ENCODE data around the gene EXOSC10.
"Not testable (repeated sequence)": the region's sequence is repeated elsewhere in the genome, so short reads cannot be mapped to it uniquely, and the experiment has no call there.

Gene EXOSC10

DNA sequence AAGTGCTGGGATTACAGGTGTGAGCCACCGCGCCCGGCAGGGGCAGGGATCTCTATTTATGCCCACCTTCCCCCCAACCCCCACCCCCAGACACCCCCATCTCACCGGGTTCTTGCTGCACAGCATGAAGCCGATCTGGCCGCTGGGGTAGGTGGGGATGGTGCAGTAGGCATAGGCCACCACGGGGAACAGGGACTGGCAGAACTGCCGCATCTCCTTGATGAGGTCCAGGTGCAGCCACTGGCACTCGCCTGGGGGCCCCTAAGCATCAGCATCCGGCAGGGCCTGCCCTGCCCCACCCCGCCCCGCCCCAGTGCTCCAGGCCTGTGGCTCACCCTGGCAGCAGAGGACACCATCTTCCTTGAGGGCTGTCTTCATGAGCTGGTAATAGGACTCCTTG, 44.0 kb downstream of the EXOSC10 start:
- no peak overlapping the region for H3K9ac ChIP-seq (ENCODE audit: low read length in 5 of 5)
- peaks cover 0 to 5% (median 0%) of the 10 kb centered on the region in 5 donors for H3K27me3 ChIP-seq (ENCODE audit: control insufficient read depth in 5 of 5, insufficient read depth in 4 of 5, low read length in 5 of 5)
- no peak overlapping the region for H3K4me3 ChIP-seq (ENCODE audit: low read depth in 1 of 5, low read length in 5 of 5)
- H3K27ac ChIP-seq (ENCODE audit: low read depth, low read length), result no peak overlapping the region
- no peaks in the 10 kb centered on the region for H3K9me3 ChIP-seq (ENCODE audit: control insufficient read depth in 5 of 5, low read length in 5 of 5)
- peaks cover 0 to 27% (median 16%) of the 10 kb centered on the region in 5 donors for H3K36me3 ChIP-seq (ENCODE audit: control insufficient read depth in 5 of 5, insufficient read depth in 5 of 5, low read length in 5 of 5)
- peaks cover under 1 to 27% (median 22%) of the 10 kb centered on the region in 5 donors for H3K4me1 ChIP-seq (ENCODE audit: control insufficient read depth in 5 of 5, insufficient read depth in 5 of 5, low read length in 5 of 5)

DNA sequence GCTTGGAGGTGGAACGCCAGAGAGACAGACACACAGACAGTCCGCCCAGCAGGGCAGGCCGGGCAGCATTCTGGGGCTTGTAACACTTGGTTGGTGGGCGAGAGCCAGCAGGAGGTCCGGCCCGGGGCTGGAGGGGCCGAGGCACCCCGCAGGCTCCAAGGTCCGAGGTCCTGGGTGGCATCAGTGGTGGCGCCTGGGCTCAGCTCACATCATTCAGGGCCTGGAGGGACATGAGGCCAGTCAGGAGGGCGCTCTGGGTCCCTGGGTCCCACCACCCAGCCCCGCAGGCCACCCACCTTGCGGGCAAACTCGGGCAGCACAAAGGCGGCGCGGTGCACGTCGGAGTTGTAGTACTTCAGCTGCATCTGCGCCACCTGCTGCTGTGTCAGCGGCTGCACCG, 45.0 kb downstream of the EXOSC10 start:
- Histone ChIP-seq H3K27ac (ENCODE audit: low read depth, low read length) (no peak overlapping the region), H3K9me3 (ENCODE audit: control insufficient read depth in 5 of 5, low read length in 5 of 5) (no peaks in the 10 kb centered on the region), H3K4me3 (ENCODE audit: low read depth in 1 of 5, low read length in 5 of 5) (no peak overlapping the region), H3K9ac (ENCODE audit: low read length in 5 of 5) (no peak overlapping the region), H3K36me3 (ENCODE audit: control insufficient read depth in 5 of 5, insufficient read depth in 5 of 5, low read length in 5 of 5) (peaks cover 0 to 27% (median 16%) of the 10 kb centered on the region in 5 donors), H3K27me3 (ENCODE audit: control insufficient read depth in 5 of 5, insufficient read depth in 4 of 5, low read length in 5 of 5) (peaks cover 0 to 5% (median 0%) of the 10 kb centered on the region in 5 donors), H3K4me1 (ENCODE audit: control insufficient read depth in 5 of 5, insufficient read depth in 5 of 5, low read length in 5 of 5) (peaks cover 0 to 23% (median 17%) of the 10 kb centered on the region in 5 donors)

DNA sequence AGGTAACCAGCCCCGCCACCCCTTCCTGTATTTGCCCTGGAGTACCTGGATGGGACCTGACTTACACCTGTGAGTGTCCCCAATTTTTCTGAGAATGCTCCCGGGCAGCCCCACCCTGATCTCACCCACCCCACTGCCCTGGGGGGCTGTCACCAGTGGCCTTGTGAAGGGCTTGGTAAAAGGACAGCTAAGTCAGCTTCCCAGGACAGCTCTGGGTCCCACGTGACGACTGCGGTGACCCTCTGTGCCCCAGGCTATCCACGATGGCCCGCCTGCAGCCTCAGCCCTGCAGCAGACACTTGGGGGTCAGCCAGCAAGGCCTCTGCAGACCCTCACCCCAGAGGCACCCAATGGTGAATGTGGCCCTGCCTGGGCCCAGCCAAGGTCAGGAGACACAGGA, 45.5 kb downstream of the EXOSC10 start:
- Histone ChIP-seq H3K36me3 (ENCODE audit: control insufficient read depth in 5 of 5, insufficient read depth in 5 of 5, low read length in 5 of 5) (peaks cover 0 to 27% (median 16%) of the 10 kb centered on the region in 5 donors), H3K4me1 (ENCODE audit: control insufficient read depth in 5 of 5, insufficient read depth in 5 of 5, low read length in 5 of 5) (peaks cover 0 to 19% (median 13%) of the 10 kb centered on the region in 5 donors), H3K9ac (ENCODE audit: low read length in 5 of 5) (no peak overlapping the region), H3K9me3 (ENCODE audit: control insufficient read depth in 5 of 5, low read length in 5 of 5) (no peaks in the 10 kb centered on the region), H3K4me3 (ENCODE audit: low read depth in 1 of 5, low read length in 5 of 5) (no peak overlapping the region), H3K27ac (ENCODE audit: low read depth, low read length) (no peak overlapping the region), H3K27me3 (ENCODE audit: control insufficient read depth in 5 of 5, insufficient read depth in 4 of 5, low read length in 5 of 5) (peaks cover 0 to 5% (median 0%) of the 10 kb centered on the region in 5 donors)

DNA sequence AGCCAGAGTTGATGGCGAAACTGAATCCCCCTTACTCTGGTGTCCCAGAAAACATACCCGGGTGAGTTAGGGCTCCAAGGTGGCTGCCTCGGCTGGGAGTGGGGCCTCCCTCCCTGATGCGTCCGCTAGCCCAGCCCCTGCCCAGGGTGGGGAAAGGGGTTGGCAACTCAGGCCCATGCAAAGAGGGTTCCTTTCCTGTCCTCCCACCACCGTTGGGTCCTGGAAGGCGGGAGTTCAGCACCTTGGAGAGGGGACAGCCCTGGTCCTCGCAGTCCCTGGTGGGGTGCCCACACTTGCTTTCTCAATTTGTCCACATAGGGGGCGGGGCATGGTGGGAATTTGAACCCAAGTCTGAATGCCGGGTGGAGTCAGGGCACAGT, 45.9 kb downstream of the EXOSC10 start:
- no peak overlapping the region for H3K27ac ChIP-seq (ENCODE audit: low read depth, low read length)
- no peak overlapping the region for H3K9ac ChIP-seq (ENCODE audit: low read length in 5 of 5)
- H3K4me1 ChIP-seq (ENCODE audit: control insufficient read depth in 5 of 5, insufficient read depth in 5 of 5, low read length in 5 of 5), result peaks cover 0 to 15% (median 8%) of the 10 kb centered on the region in 5 donors
- H3K9me3 ChIP-seq (ENCODE audit: control insufficient read depth in 5 of 5, low read length in 5 of 5), result no peaks in the 10 kb centered on the region
- peaks cover 0 to 5% (median 0%) of the 10 kb centered on the region in 5 donors for H3K27me3 ChIP-seq (ENCODE audit: control insufficient read depth in 5 of 5, insufficient read depth in 4 of 5, low read length in 5 of 5)
- H3K4me3 ChIP-seq (ENCODE audit: low read depth in 1 of 5, low read length in 5 of 5), result no peak overlapping the region
- H3K36me3 ChIP-seq (ENCODE audit: control insufficient read depth in 5 of 5, insufficient read depth in 5 of 5, low read length in 5 of 5), result peaks cover 0 to 27% (median 16%) of the 10 kb centered on the region in 5 donors

DNA sequence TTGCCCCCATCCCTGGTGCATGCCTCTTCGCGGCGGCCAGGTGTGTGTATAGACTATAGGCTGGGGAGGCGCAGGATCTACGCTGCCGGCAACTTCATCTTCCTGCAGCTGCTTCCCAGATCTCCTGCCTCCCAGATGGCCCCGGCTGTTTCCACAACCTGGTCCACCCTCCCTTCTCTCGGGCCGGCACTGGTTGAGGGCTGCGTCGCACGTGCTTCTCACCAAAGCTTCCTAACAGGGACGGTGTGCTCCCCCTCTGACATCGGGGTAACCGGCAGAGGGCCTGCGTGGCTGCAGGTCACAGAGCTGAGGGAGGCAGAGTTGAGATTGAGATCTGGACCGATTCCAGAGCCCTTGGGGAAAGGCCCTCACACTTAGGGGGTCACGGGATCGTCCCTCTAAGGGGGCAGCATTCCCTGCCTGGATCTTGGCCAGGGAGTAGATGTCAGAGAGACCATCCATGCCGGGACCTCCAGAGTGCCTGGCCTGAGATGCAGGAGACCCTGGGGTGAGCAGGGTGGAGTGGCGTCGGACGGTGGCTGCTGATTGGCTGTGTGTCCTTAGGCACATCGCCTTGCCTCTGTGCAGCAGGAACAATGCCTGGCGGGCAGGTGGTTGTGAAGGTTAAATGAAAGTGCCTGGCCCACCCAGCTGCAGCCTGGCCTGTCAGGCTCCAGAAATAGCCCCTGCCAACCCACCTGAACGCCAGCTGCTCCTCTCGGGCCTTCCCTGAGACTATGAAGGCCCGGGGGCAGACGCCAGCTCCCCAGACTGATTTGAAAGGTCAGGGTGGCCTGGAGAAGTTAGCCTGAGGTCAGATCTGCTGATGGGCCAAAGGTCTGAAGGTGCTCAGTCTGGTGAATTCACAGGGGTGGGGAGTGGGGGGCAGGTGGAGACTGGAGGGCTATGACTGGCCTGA, 46.6 kb downstream of the EXOSC10 start:
- no peak overlapping the region for H3K27ac ChIP-seq (ENCODE audit: low read depth, low read length)

DNA sequence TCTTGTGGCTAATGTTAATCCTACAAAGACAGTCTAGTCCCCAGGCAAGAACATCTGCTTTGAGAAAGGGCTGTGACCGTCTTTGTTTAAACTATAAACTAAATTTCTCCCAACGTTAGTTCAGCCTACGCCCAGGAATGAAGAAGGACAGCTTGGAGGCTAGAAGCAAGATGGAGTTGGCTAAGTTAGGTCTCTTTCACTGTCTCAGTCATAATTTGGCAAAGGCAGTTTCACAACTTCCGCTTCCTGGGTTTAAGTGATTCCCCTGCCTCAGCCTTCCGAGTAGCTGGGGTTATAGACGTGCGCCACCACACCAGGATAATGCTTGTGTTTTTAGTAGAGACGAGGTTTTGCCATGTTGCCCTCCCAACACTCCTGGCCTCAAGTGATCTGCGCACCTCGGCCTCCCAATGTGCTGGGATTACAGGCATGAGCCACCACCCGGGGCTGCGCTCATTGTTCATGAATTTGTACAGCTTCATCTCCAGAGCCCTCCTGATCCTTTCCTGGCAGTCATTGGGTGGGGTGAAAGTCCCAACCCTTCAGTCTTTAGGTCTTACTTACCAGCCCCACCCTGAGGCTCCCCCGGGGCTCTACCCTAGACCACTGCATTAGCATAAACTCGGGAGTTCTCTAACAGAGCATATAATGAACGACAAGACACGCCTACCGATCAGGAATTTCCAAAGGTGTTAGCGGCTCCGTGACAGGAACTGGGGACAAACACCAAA, 47.7 kb downstream of the EXOSC10 start:
- peaks cover 0 to 11% (median 5%) of the 10 kb centered on the region in 5 donors for H3K4me1 ChIP-seq (ENCODE audit: control insufficient read depth in 5 of 5, insufficient read depth in 5 of 5, low read length in 5 of 5)
- no peak overlapping the region for H3K27ac ChIP-seq (ENCODE audit: low read depth, low read length)
- H3K27me3 ChIP-seq (ENCODE audit: control insufficient read depth in 5 of 5, insufficient read depth in 4 of 5, low read length in 5 of 5), result peaks cover 0 to 5% (median 0%) of the 10 kb centered on the region in 5 donors
- H3K36me3 ChIP-seq (ENCODE audit: control insufficient read depth in 5 of 5, insufficient read depth in 5 of 5, low read length in 5 of 5), result peaks cover 0 to 19% (median 14%) of the 10 kb centered on the region in 5 donors
- no peak overlapping the region for H3K9ac ChIP-seq (ENCODE audit: low read length in 5 of 5)
- H3K4me3 ChIP-seq (ENCODE audit: low read depth in 1 of 5, low read length in 5 of 5), result no peak overlapping the region
- H3K9me3 ChIP-seq (ENCODE audit: control insufficient read depth in 5 of 5, low read length in 5 of 5), result no peaks in the 10 kb centered on the region

More for the DNA sequence above, 46.6 kb downstream of the EXOSC10 start:
- Histone ChIP-seq H3K4me1 (ENCODE audit: control insufficient read depth in 5 of 5, insufficient read depth in 5 of 5, low read length in 5 of 5) (peaks cover 0 to 11% (median 5%) of the 10 kb centered on the region in 5 donors), H3K36me3 (ENCODE audit: control insufficient read depth in 5 of 5, insufficient read depth in 5 of 5, low read length in 5 of 5) (peaks cover 0 to 26% (median 16%) of the 10 kb centered on the region in 5 donors), H3K4me3 (ENCODE audit: low read depth in 1 of 5, low read length in 5 of 5) (no peak overlapping the region), H3K9me3 (ENCODE audit: control insufficient read depth in 5 of 5, low read length in 5 of 5) (no peaks in the 10 kb centered on the region), H3K9ac (ENCODE audit: low read length in 5 of 5) (peak overlapping the region in 1 of 5 donors; percentile 20), H3K27me3 (ENCODE audit: control insufficient read depth in 5 of 5, insufficient read depth in 4 of 5, low read length in 5 of 5) (peaks cover 0 to 5% (median 0%) of the 10 kb centered on the region in 5 donors)

DNA sequence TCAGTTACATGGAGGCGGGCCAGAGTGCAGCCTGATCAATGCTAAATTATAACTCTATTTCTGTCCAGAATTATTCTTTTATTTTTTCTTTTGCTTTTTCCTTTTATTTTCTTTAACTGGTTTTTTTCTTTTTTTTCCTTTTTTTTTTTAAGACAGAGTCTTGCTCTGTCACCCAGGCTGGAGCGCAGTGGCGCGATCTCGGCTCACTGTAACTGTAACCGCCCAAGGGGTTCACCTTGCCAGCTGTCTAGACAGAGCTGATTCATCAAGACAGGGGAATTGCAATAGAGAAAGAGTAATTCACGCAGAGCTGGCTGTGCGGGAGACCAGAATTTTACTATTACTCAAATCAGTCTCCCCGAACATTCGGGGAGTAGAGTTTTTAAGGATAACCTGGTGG, 48.5 kb downstream of the EXOSC10 start:
- not testable (repeated sequence) for H3K4me3 ChIP-seq (ENCODE audit: low read depth in 1 of 5, low read length in 5 of 5)

DNA sequence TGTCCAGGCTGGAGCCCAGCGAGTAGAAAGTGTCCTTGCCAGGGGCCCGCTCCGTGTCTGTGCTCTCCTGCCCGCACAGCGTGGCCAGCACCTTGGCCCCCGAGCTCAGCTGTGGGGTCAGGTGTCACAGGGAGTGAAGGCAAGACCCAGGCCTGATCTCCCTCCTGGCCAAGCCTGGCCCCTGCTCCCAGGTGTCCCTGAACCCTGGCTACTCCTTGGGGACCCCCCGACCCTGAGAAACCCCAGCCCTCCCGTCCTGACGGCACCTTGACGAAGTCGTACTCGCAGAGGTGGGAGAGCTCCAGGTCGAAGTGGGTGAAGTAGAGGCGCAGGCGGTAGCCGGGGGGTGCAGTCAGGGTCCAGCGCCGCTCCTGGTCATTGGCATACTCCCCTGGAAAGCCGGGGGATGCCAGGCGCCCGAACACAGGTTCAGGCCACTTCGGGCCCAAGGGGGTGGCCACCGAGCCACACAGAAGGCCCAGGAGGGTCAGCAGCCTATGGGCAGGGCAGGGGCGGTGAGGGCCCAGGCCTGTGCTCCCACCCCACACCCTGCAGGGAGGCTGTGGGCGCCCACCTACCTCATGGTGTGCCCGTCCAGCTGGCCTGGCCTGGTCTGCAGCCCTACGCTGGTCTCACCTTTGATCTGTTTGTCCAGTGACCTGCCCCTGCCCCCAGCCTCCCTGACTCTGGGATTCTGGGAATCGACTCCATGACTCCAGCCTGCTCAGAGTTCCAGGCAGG, 52.9 kb downstream of the EXOSC10 start, which contains the start of gene MASP2:
Gene MASP2 (minus strand): TSS at position 615 of the 741 bp plus-strand sequence. CDS start 32 bp downstream, at position 583.
- Histone ChIP-seq H3K27me3 (ENCODE audit: control insufficient read depth in 5 of 5, insufficient read depth in 4 of 5, low read length in 5 of 5) (peaks cover 0 to 4% (median 0%) of the 10 kb centered on the region in 5 donors), H3K4me3 (ENCODE audit: low read depth in 1 of 5, low read length in 5 of 5) (no peak within 1 kb of the TSS), H3K9ac (ENCODE audit: low read length in 5 of 5) (no peak within 1 kb of the TSS), H3K27ac (ENCODE audit: low read depth, low read length) (no peak within 1 kb of the TSS), H3K36me3 (ENCODE audit: control insufficient read depth in 5 of 5, insufficient read depth in 5 of 5, low read length in 5 of 5) (no peaks in the 10 kb centered on the region), H3K4me1 (ENCODE audit: control insufficient read depth in 5 of 5, insufficient read depth in 5 of 5, low read length in 5 of 5) (peaks cover 0 to 4% (median under 1%) of the 10 kb centered on the region in 5 donors), H3K9me3 (ENCODE audit: control insufficient read depth in 5 of 5, low read length in 5 of 5) (no peaks in the 10 kb centered on the region)

More for the DNA sequence above, 48.5 kb downstream of the EXOSC10 start:
- H3K27ac ChIP-seq (ENCODE audit: low read depth, low read length); H3K9me3 ChIP-seq (ENCODE audit: control insufficient read depth in 5 of 5, low read length in 5 of 5); H3K9ac ChIP-seq (ENCODE audit: low read length in 5 of 5); H3K27me3 ChIP-seq (ENCODE audit: control insufficient read depth in 5 of 5, insufficient read depth in 4 of 5, low read length in 5 of 5): not testable (repeated sequence)
- Histone ChIP-seq H3K36me3 (ENCODE audit: control insufficient read depth in 5 of 5, insufficient read depth in 5 of 5, low read length in 5 of 5) (peaks cover 0 to 13% (median 9%) of the 10 kb centered on the region in 5 donors), H3K4me1 (ENCODE audit: control insufficient read depth in 5 of 5, insufficient read depth in 5 of 5, low read length in 5 of 5) (peaks cover 0 to 11% (median 5%) of the 10 kb centered on the region in 5 donors)

DNA sequence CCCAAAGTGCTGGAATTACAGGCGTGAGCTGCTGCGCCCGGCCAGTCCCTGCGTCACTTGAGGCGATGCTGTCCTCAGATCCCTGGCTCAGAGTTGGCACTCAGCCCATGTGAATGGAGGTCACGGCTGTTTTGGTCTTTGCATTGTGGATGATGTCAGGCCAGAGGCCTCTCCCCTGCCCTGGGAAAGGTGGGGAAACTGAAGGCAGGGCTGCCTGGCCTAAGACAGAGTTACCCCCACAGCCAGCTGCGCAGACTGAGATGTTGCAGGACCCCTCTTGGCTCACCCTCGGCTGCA, 53.5 kb downstream of the EXOSC10 start:
- no peaks in the 10 kb centered on the region for H3K9me3 ChIP-seq (ENCODE audit: control insufficient read depth in 5 of 5, low read length in 5 of 5)
- H3K4me3 ChIP-seq (ENCODE audit: low read depth in 1 of 5, low read length in 5 of 5), result no peak overlapping the region
- no peak overlapping the region for H3K27ac ChIP-seq (ENCODE audit: low read depth, low read length)
- H3K27me3 ChIP-seq (ENCODE audit: control insufficient read depth in 5 of 5, insufficient read depth in 4 of 5, low read length in 5 of 5), result peaks cover 0 to 4% (median 0%) of the 10 kb centered on the region in 5 donors
- no peak overlapping the region for H3K9ac ChIP-seq (ENCODE audit: low read length in 5 of 5)
- no peaks in the 10 kb centered on the region for H3K36me3 ChIP-seq (ENCODE audit: control insufficient read depth in 5 of 5, insufficient read depth in 5 of 5, low read length in 5 of 5)
- no peaks in the 10 kb centered on the region for H3K4me1 ChIP-seq (ENCODE audit: control insufficient read depth in 5 of 5, insufficient read depth in 5 of 5, low read length in 5 of 5)

Measured in subcutaneous abdominal adipose tissue (tissue), 5 donors.